Thoracic aorta (tissue), 2 donors: ENCODE data around the gene CHTF18. TPM values are rescaled to one million over a fixed set of nuclear protein-coding genes. Genes with fewer than 3 reads are reported as not detected.

ENCODE experiments used
- ATAC-seq: fragments of 150-250 bp; one replicate; pipeline ENCODE4 v1.8.0; 2017; ENCODE audit warnings: low read depth; ENCODE audit not compliant: insufficient number of reproducible peaks, low FRiP score
- DNase-seq: peaks from one replicate; pipeline ENCODE4 v3.0.0-alpha.2; 2020; ENCODE audit warnings: low spot score
- H3K27ac ChIP-seq, 2 donors: fragments of 200-600 bp; sonication (generic); 1 replicate in 1 of 2; 2 replicates in 1 of 2; pipeline ENCODE4 v1.5.1; 2016; ENCODE audit warnings: mild to moderate bottlenecking in 2 of 2, moderate library complexity in 2 of 2
- H3K27me3 ChIP-seq: fragments of 200-600 bp; sonication (generic); replicated peaks from 2 replicates; pipeline ENCODE4 v1.6.0; 2016; ENCODE audit warnings: mild to moderate bottlenecking; ENCODE audit not compliant: insufficient read depth
- H3K36me3 ChIP-seq: fragments of 200-600 bp; sonication (generic); one replicate; pipeline ENCODE4 v1.5.1; 2016
- H3K4me1 ChIP-seq, 2 donors: fragments of 200-600 bp; sonication (generic); 1 replicate in 1 of 2; 2 replicates in 1 of 2; pipeline versions ENCODE4 v1.5.1 to v1.6.0; 2016; ENCODE audit warnings: low read depth in 2 of 2, mild to moderate bottlenecking in 1 of 2; ENCODE audit not compliant: control insufficient read depth in 1 of 2
- H3K4me3 ChIP-seq: fragments of 200-600 bp; sonication (generic); 2 replicates; pipeline ENCODE4 v1.5.1; 2016; ENCODE audit warnings: mild to moderate bottlenecking
- H3K9me3 ChIP-seq: fragments of 200-600 bp; sonication (generic); 2 replicates; pipeline ENCODE4 v1.5.1; 2016
- total RNA-seq, 2 donors: library from RNA; depleted of rRNA; stranded (reverse); fragments of >200 nt; gene quantifications; one replicate each; pipeline versions ENCODE4 v1.1.0 to v1.2.3, GENCODE V29; 2016
- TF ChIP-seq, protein P1 (sequence below): fragments of 200-600 bp; sonication (generic); IDR thresholded peaks from one replicate; pipeline ENCODE4 v1.5.1; 2019; ENCODE audit warnings: antibody characterized with exemption

Gene CHTF18
- total RNA-seq, 2 donors from 2014 or later = 10.2 to 15.4 TPM

GRCh38 chr16:845351-845745 is 56.9 kb downstream of the CHTF18 start:
- ATAC-seq (no peak), DNase-seq (no peak)
- Histone ChIP-seq H3K27ac (no peak overlapping the region), H3K4me1 (no peaks in the 10 kb centered on the region), H3K36me3 (no peaks in the 10 kb centered on the region), H3K9me3 (no peaks in the 10 kb centered on the region), H3K27me3 (no peaks in the 10 kb centered on the region), H3K4me3 (no peak overlapping the region)
- TF ChIP-seq, protein P1, sequence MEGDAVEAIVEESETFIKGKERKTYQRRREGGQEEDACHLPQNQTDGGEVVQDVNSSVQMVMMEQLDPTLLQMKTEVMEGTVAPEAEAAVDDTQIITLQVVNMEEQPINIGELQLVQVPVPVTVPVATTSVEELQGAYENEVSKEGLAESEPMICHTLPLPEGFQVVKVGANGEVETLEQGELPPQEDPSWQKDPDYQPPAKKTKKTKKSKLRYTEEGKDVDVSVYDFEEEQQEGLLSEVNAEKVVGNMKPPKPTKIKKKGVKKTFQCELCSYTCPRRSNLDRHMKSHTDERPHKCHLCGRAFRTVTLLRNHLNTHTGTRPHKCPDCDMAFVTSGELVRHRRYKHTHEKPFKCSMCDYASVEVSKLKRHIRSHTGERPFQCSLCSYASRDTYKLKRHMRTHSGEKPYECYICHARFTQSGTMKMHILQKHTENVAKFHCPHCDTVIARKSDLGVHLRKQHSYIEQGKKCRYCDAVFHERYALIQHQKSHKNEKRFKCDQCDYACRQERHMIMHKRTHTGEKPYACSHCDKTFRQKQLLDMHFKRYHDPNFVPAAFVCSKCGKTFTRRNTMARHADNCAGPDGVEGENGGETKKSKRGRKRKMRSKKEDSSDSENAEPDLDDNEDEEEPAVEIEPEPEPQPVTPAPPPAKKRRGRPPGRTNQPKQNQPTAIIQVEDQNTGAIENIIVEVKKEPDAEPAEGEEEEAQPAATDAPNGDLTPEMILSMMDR = no peak

- TF ChIP-seq, protein P1 = no peak
- Histone ChIP-seq H3K36me3 (no peaks in the 10 kb centered on the region), H3K27ac (no peak overlapping the region), H3K9me3 (no peaks in the 10 kb centered on the region), H3K27me3 (no peaks in the 10 kb centered on the region), H3K4me3 (no peak overlapping the region), H3K4me1 (no peaks in the 10 kb centered on the region)
- DNase-seq = no peak
- no peak for ATAC-seq
Measured at GRCh38 chr16:847151-847550, 58.7 kb downstream of the CHTF18 start.

Other genes starting within 250 kb of the CHTF18 start
- under 1 TPM in 1 of 2 donors, not detected in 1; 0.42 TPM for gene PRR35, start 228.2 kb upstream of the CHTF18 start, total RNA-seq
- gene NHLRC4, start 221.6 kb upstream of the CHTF18 start, total RNA-seq = 1 to 10 TPM; 2.0 to 3.2 TPM
- 10 to 100 TPM; 54.2 to 80.1 TPM for gene PIGQ, start 218.7 kb upstream of the CHTF18 start, total RNA-seq
- 10 to 100 TPM; 19.0 to 25.9 TPM for gene RAB40C, start 198.6 kb upstream of the CHTF18 start, total RNA-seq
- gene WFIKKN1, start 157.6 kb upstream of the CHTF18 start, total RNA-seq = 1 to 10 TPM in 1 of 2 donors, under 1 TPM in 1; 0.92 to 1.2 TPM
- gene METTL26, start 152.3 kb upstream of the CHTF18 start, total RNA-seq = 100 to 1,000 TPM in 1 of 2 donors, 10 to 100 TPM in 1; 83.4 to 217 TPM
- gene MCRIP2, start 146.8 kb upstream of the CHTF18 start, total RNA-seq = 10 to 100 TPM; 12.2 to 42.2 TPM
- 10 to 100 TPM; 22.7 to 39.4 TPM for gene WDR90, start 139.3 kb upstream of the CHTF18 start, total RNA-seq
- gene RHOT2, start 120.5 kb upstream of the CHTF18 start, total RNA-seq = 10 to 100 TPM; 62.0 to 80.4 TPM
- 1 to 10 TPM in 1 of 2 donors, under 1 TPM in 1; 0.42 to 8.0 TPM for gene RHBDL1, start 112.9 kb upstream of the CHTF18 start, total RNA-seq
- gene STUB1, start 108.2 kb upstream of the CHTF18 start, total RNA-seq = 100 to 1,000 TPM; 103 to 145 TPM
- gene JMJD8, start 104.3 kb upstream of the CHTF18 start, total RNA-seq = 100 to 1,000 TPM in 1 of 2 donors, 10 to 100 TPM in 1; 98.7 to 128 TPM
- 10 to 100 TPM; 10.7 to 13.5 TPM for gene WDR24, start 98.2 kb upstream of the CHTF18 start, total RNA-seq
- not detected for gene FBXL16, start 82.8 kb upstream of the CHTF18 start, total RNA-seq
- gene METRN, start 73.5 kb upstream of the CHTF18 start, total RNA-seq = 10 to 100 TPM; 28.9 to 58.9 TPM
- gene ANTKMT, start 67.5 kb upstream of the CHTF18 start, total RNA-seq = 10 to 100 TPM; 29.7 to 46.7 TPM
- under 1 TPM; 0.92 to 0.95 TPM for gene CCDC78, start 62.2 kb upstream of the CHTF18 start, total RNA-seq
- 1 to 10 TPM; 6.4 to 8.1 TPM for gene HAGHL, start 61.5 kb upstream of the CHTF18 start, total RNA-seq
- 10 to 100 TPM; 27.0 to 30.3 TPM for gene CIAO3, start 47.6 kb upstream of the CHTF18 start, total RNA-seq
- gene MSLN, start 27.9 kb upstream of the CHTF18 start, total RNA-seq = 1 to 10 TPM in 1 of 2 donors, not detected in 1; 1.3 TPM
- gene RPUSD1, start 239 bp upstream of the CHTF18 start, total RNA-seq = 10 to 100 TPM; 12.3 to 13.9 TPM
- not detected for gene GNG13, start 12.1 kb downstream of the CHTF18 start, total RNA-seq
- 10 to 100 TPM; 47.1 to 49.3 TPM for gene LMF1, start 182.4 kb downstream of the CHTF18 start, total RNA-seq
- 10 to 100 TPM in 1 of 2 donors, 1 to 10 TPM in 1; 5.7 to 10.1 TPM for gene SOX8, start 193.2 kb downstream of the CHTF18 start, total RNA-seq